GM21737 (cell line): ENCODE data around the gene APPL2.

Experiments used
- ATAC-seq: cut with Tn5 transposase; IDR thresholded peaks from one replicate; pipeline ENCODE4 v1.9.1; 2021; ENCODE audit warnings: mild to moderate bottlenecking, moderate library complexity; ENCODE audit not compliant: unreplicated experiment

APPL2 gene

GRCh38 chr12:105138248-105138647 lies 97.7 kb downstream of the APPL2 start:
- no peak for ATAC-seq
